GM12878 (cell line): ENCODE measurements around the gene SLC12A3. TPM values are rescaled to one million over a fixed set of nuclear protein-coding genes. Genes with fewer than 3 reads are reported as not detected.

ENCODE experiments used
- ATAC-seq: fragments of 200-7000 bp; cut with Tn5 transposase; 3 replicates; pipeline ENCODE4 v1.9.1; 2020; ENCODE audit warnings: mild to moderate bottlenecking, moderate library complexity
- BruUV-seq: library from RNA; stranded (reverse); fragments of 400-500 nt; replicated peaks from 2 replicates; lab custom pipeline; 2021; lab: Mats Ljungman, UMichigan
- CTCF ChIA-PET: fragments of 300-600 bp; sonication (Branson Sonifier 250); formaldehyde crosslinking; extraction: SDS; loops from one replicate; lab custom pipeline; 2021; ENCODE audit warnings: inconsistent platforms; lab: Yijun Ruan, JAX
- POLR2A ChIA-PET: fragments of 350-600 bp; formaldehyde crosslinking; extraction: SDS; loops from one replicate; lab custom pipeline; 2021; ENCODE audit warnings: inconsistent platforms; lab: Charles Lee
- RAD21 ChIA-PET: fragments of 300-600 bp; sonication (Branson Sonifier 250); formaldehyde crosslinking; loops from one replicate; lab custom pipeline; 2023; ENCODE audit warnings: antibody characterized with exemption; ENCODE audit not compliant: unreplicated experiment; lab: Charles Lee
- SMC1A ChIA-PET: fragments of 300-600 bp; sonication (Branson Sonifier 250); formaldehyde crosslinking; loops from one replicate; lab custom pipeline; 2023; ENCODE audit not compliant: unreplicated experiment, uncharacterized antibody; lab: Charles Lee
- DNase-seq: peaks from one replicate; pipeline ENCODE4 v3.0.0-alpha.2; 2011; ENCODE audit warnings: low read depth, low spot score
- FAIRE-seq: peaks from 3 replicates; lab custom pipeline; 2011; peaks lifted over from hg19 to GRCh38; lab: Jason Lieb, UNC
- H2AFZ ChIP-seq: 2 replicates; pipeline ENCODE4 v1.6.0; 2011; ENCODE audit warnings: low read depth, low read length, control low read depth; ENCODE audit not compliant: control insufficient read depth
- H3K27ac ChIP-seq: 2 replicates; pipeline ENCODE4 v1.5.1; 2011; ENCODE audit warnings: control low read depth; ENCODE audit not compliant: control insufficient read depth, insufficient read depth
- H3K27me3 ChIP-seq, 2 experiments: replicated peaks in 1 of 2; 2 replicates each; pipeline versions ENCODE4 v1.6.0 to v1.6.1; 2011; ENCODE audit warnings: low read length in 1 of 2; ENCODE audit not compliant: control insufficient read depth in 2 of 2, insufficient read depth in 2 of 2
- H3K36me3 ChIP-seq, 2 experiments: 2 replicates each; pipeline ENCODE4 v1.5.1; 2011; ENCODE audit warnings: low read length in 1 of 2; ENCODE audit not compliant: control insufficient read depth in 2 of 2, insufficient read depth in 2 of 2
- H3K4me1 ChIP-seq: 2 replicates; pipeline ENCODE4 v1.6.1; 2011; ENCODE audit warnings: mild to moderate bottlenecking, low read length, moderate library complexity, mixed read lengths; ENCODE audit not compliant: control insufficient read depth, insufficient read depth
- H3K4me2 ChIP-seq: 2 replicates; pipeline ENCODE4 v1.6.0; 2011; ENCODE audit warnings: control low read depth; ENCODE audit not compliant: control insufficient read depth, insufficient read depth
- H3K4me3 ChIP-seq: fragments of 200-600 bp; sonication (generic); 2 replicates; pipeline ENCODE4 v1.5.1; 2016
- H3K79me2 ChIP-seq: 2 replicates; pipeline ENCODE4 v1.6.0; 2011; ENCODE audit warnings: low read length; ENCODE audit not compliant: control insufficient read depth, insufficient read depth
- H3K9ac ChIP-seq: 2 replicates; pipeline ENCODE4 v1.8.0; 2011; ENCODE audit warnings: low read length, control low read depth, mixed read lengths; ENCODE audit not compliant: control insufficient read depth, insufficient read depth
- H3K9me3 ChIP-seq: replicated peaks from 3 replicates; pipeline ENCODE4 v1.5.1; 2011; ENCODE audit warnings: mild to moderate bottlenecking, low read length; ENCODE audit not compliant: control insufficient read depth, insufficient read depth
- H4K20me1 ChIP-seq: 2 replicates; pipeline ENCODE4 v1.6.0; 2011; ENCODE audit not compliant: control insufficient read depth, insufficient read depth
- BACH1 ChIP-seq: fragments of 450-650 bp; IDR thresholded peaks from 2 replicates; pipeline ENCODE4 v1.6.1; 2017; ENCODE audit warnings: mild to moderate bottlenecking, borderline replicate concordance
- CEBPB ChIP-seq, 2 experiments: fragments of 150-350 bp in 1 of 2; IDR thresholded peaks; 2 replicates each; pipeline ENCODE4 v1.6.1; 2012 to 2014; ENCODE audit warnings: low read depth in 2 of 2, low read length in 2 of 2, borderline replicate concordance in 1 of 2, inconsistent platforms in 1 of 2
- CHD4 ChIP-seq: fragments of 200-600 bp; sonication (generic); IDR thresholded peaks from 2 replicates; pipeline ENCODE4 v1.6.1; 2016; ENCODE audit warnings: mild to moderate bottlenecking
- HCFC1 ChIP-seq: fragments of 150-350 bp; IDR thresholded peaks from 2 replicates; pipeline ENCODE4 v1.6.1; 2014; ENCODE audit warnings: low read length
- RFX5 ChIP-seq: IDR thresholded peaks from 2 replicates; pipeline ENCODE4 v1.6.1; 2011; ENCODE audit warnings: low read depth, low read length, improper control_type of control experiment
- SREBF1 ChIP-seq: IDR thresholded peaks from 2 replicates; pipeline ENCODE4 v1.6.1; 2012; ENCODE audit warnings: mild to moderate bottlenecking, low read length
- ZBED1 ChIP-seq: IDR thresholded peaks from 2 replicates; pipeline ENCODE4 v1.6.1; 2016; ENCODE audit warnings: borderline replicate concordance
- WGBS: methylation state at CpG from one replicate; pipeline ENCODE4 v1.1.6; 2016; ENCODE audit warnings: low lambda C conversion rate; ENCODE audit not compliant: insufficient replicate concordance, insufficient coverage; ENCODE audit errors: missing lambda C conversion rate; 5-methylcytosine and 5-hydroxymethylcytosine counted together
- in situ Hi-C: fragments of 300-500 bp; cut with MboI; formaldehyde crosslinking; loops from 9 replicates; pipeline ENCODE4 v1.14.3; 2018; ENCODE audit warnings: mixed read lengths
- intact Hi-C: fragments of 100-400 bp; cut with micrococcal nuclease; formaldehyde crosslinking; loops from one replicate; pipeline ENCODE4 v1.14.2; 2022; ENCODE audit not compliant: unreplicated experiment
- polyA plus RNA-seq, 11 experiments: library from polyadenylated mRNA; depleted of rRNA in 4 of 11; unstranded in 6 of 11; stranded (reverse) in 5 of 11; fragments of >200 nt; fragmentation: Nextera tagmentation in 4 of 11; fragmentation: Illumina TruSeq in 1 of 11; extraction: Ambion mirVana in 4 of 11; extraction: Trizol in 1 of 11; gene quantifications; 1 replicate in 1 of 11; 2 replicates in 10 of 11; pipeline versions ENCODE4 v1.2.1 to v1.2.3, GENCODE V29; 2011 to 2016; ENCODE audit warnings: inconsistent platforms in 2 of 11, missing spikeins in 2 of 11, low read depth in 1 of 11
- total RNA-seq, 4 experiments: library from RNA; depleted of rRNA in 3 of 4; stranded (reverse); fragments of >200 nt in 3 of 4; fragmentation: Illumina TruSeq in 1 of 4; extraction: Trizol in 1 of 4; gene quantifications; 2 replicates each; pipeline versions ENCODE4 v1.2.1 to v1.2.3, GENCODE V29; 2013 to 2021
- TF ChIP-seq, protein P1 (sequence below): IDR thresholded peaks from 2 replicates; pipeline ENCODE4 v1.6.1; 2011; ENCODE audit warnings: low read depth, mild to moderate bottlenecking, low read length, moderate library complexity, borderline replicate concordance; ENCODE audit errors: extremely low read depth

The SLC12A3 gene
- total and polyA plus RNA-seq, 10 of the 15 experiments (the other 5 are each of a cell fraction or from before 2014, with no cell fraction given): 0.05 to 6.3 (median 3.1) TPM

DNA sequence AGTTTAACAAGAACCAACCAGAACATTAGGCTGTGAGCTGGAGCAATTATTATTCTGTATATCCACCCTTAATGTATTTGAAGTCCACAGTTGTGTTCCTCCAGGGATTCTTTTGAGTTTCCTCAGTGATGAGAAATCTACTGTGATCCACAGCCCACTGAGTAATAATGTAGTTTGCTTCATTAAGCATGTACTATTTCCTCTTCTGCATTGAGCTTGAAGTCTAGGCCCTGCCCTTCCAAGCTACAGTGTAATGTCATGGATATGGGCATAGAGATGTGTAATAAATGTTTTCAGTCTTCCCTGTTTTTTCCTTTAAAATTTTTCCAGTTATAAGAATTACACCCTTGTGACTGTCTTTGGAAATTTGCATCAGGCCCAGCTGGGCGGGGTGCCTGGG lies 36.4 kb upstream of the SLC12A3 start:
- Histone ChIP-seq H3K4me3 (no peak overlapping the region), H3K9ac (no peak overlapping the region), H3K9me3 (no peaks in the 10 kb centered on the region), H3K79me2 (no peaks in the 10 kb centered on the region), H2AFZ (no peak overlapping the region), H3K4me2 (no peak overlapping the region), H3K4me1 (no peaks in the 10 kb centered on the region), H3K27me3 (no peaks in the 10 kb centered on the region), H3K27ac (no peak overlapping the region), H4K20me1 (no peaks in the 10 kb centered on the region), H3K36me3 (peaks cover 9 to 16% of the 10 kb centered on the region in 2 experiments)
- intact Hi-C loops (no loop called here), in situ Hi-C loops (no loop called here)
- SMC1A ChIA-PET: interaction anchor here (1.3 to 2.5 kb wide), 3 partner anchors 10 to 31 kb away, joined by 3 to 10 read pairs (median 5); no protein-coding TSS in a partner anchor
- FAIRE-seq (no peak), DNase-seq (no peak), ATAC-seq (no peak)
- POLR2A ChIA-PET: interaction anchor here (1.3 kb wide), 1 partner anchor 16 kb away, joined by 4 read pairs; no protein-coding TSS in a partner anchor
- WGBS: 95% methylated on average over 1 of the region's 1 CpG
- RAD21 ChIA-PET: no interaction called here
- TF ChIP-seq, protein P1, sequence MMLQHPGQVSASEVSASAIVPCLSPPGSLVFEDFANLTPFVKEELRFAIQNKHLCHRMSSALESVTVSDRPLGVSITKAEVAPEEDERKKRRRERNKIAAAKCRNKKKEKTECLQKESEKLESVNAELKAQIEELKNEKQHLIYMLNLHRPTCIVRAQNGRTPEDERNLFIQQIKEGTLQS: no peak
- no peak for TF ChIP-seq HCFC1
- TF ChIP-seq CEBPB (IDR thresholded peaks at IDR 0.05; ENCODE audit: borderline replicate concordance in 1 of 2, low read depth in 2 of 2, low read length in 2 of 2): no peak
- TF ChIP-seq ZBED1: no peak
- TF ChIP-seq RFX5: no peak
- TF ChIP-seq CHD4: no peak
- TF ChIP-seq SREBF1: no peak
- TF ChIP-seq BACH1: no peak
- CTCF ChIA-PET: interaction anchor here (1.0 to 1.9 kb wide), 2 partner anchors 11 to 13 kb away, joined by 3 to 8 read pairs; no protein-coding TSS in a partner anchor
- no TSS peak for BruUV-seq
